Measurements from ENCODE around the gene DCLK2. TPM values are rescaled to one million over a fixed set of nuclear protein-coding genes. Genes with fewer than 3 reads are reported as not detected.

DCLK2 gene
- total RNA-seq, 4 donors from 2014 or later: 0.61 to 4.0 (median 0.74) TPM

DNA sequence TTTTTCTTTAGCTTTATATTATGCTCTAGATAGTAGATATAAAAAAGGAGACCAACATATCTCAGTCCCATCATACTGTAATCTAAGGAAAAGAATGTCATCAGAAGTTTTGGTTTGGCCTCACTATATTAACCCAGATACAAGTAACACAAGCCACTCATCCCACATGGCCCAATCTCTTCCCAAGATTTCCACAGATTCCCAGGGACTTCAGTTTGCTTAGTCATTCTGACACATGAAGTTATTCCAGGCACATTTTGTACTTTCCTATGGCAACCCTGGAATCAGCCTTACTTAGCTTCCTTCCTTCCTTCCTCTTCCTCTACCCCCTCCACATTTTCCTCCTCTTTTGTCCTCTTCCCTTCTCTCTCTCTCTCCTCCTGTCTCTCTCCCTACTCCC, 21.7 kb upstream of the DCLK2 start:
- Histone ChIP-seq H3K4me3 (no peak overlapping the region), H3K27ac (no peak overlapping the region), H3K27me3 (no peaks in the 10 kb centered on the region), H3K36me3 (no peaks in the 10 kb centered on the region), H3K4me1 (no peaks in the 10 kb centered on the region), H3K9me3 (no peaks in the 10 kb centered on the region)
- no peak for TF ChIP-seq POLR2A (IDR thresholded peaks at IDR 0.05)
- TF ChIP-seq, protein P1, sequence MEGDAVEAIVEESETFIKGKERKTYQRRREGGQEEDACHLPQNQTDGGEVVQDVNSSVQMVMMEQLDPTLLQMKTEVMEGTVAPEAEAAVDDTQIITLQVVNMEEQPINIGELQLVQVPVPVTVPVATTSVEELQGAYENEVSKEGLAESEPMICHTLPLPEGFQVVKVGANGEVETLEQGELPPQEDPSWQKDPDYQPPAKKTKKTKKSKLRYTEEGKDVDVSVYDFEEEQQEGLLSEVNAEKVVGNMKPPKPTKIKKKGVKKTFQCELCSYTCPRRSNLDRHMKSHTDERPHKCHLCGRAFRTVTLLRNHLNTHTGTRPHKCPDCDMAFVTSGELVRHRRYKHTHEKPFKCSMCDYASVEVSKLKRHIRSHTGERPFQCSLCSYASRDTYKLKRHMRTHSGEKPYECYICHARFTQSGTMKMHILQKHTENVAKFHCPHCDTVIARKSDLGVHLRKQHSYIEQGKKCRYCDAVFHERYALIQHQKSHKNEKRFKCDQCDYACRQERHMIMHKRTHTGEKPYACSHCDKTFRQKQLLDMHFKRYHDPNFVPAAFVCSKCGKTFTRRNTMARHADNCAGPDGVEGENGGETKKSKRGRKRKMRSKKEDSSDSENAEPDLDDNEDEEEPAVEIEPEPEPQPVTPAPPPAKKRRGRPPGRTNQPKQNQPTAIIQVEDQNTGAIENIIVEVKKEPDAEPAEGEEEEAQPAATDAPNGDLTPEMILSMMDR (IDR thresholded peaks at IDR 0.05): no peak
- intact Hi-C loops (cut with DNase I): no loop called here
- no peak for DNase-seq

DNA sequence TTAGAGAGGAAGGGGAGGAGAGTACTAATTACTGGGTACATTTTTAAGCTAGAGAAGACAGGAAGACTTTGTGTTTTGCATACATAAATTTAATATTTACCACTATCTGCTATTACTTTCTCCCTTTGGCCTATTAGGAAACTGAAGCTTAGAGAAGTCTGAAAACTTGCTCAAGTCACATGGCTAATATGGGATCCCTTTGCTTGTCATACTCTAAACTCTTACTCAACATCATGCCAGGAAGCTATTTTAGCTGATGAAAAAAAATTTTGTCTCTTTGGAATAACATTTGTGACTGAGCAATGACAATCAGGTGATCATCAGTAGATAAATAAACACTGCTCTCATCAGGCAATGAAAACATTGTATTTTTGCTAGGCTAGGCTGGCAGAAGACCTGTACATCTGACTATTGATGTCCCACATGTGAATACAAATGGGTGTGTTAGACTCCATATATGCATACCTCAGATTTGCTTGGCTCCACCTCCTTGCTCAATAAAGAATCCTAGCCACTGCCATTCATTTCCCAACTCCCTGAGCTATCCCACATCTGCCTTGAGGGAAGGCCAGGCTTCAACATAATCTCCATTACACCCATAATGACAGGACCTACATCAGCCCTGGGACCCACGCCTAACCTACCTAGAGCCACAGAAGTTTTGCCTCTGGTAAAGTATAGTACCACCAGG, 17.0 kb upstream of the DCLK2 start:
- Histone ChIP-seq H3K4me1 (peaks cover 0 to 2% (median 0%) of the 10 kb centered on the region in 3 donors), H3K36me3 (no peaks in the 10 kb centered on the region), H3K27me3 (peaks cover 0 to 3% (median 0%) of the 10 kb centered on the region in 4 donors), H3K27ac (no peak overlapping the region), H3K9me3 (no peaks in the 10 kb centered on the region), H3K4me3 (no peak overlapping the region)
- intact Hi-C loops (cut with DNase I): no loop called here
- TF ChIP-seq POLR2A (IDR thresholded peaks at IDR 0.05): no peak
- TF ChIP-seq, protein P1 (IDR thresholded peaks at IDR 0.05): no peak
- WGBS, 2 donors: 0 to 80% methylated on average over 1 of the region's 1 CpG
- no peak for DNase-seq

DNA sequence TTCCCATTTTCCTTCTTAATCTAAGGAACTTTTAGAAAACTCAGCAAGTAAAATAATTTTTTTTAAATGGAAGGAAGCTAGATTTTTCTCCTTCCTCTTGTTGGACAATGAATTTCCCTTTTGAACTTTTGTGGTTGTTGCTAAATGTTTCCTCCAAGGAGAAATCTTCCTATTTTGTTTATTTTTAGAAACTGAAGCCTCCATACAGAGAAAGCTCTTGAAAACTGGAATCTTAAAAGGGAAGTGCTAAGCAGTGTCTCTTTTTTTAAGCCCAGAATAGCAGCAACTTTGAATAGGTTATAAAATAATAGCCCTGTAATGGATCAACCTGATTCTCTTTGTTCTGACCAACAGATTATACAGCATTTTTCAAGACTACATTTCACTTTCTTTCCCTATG, 15.1 kb upstream of the DCLK2 start:
- DNase-seq: no peak
- H3K4me1 ChIP-seq: peaks cover 0 to 2% (median 0%) of the 10 kb centered on the region in 3 donors
- intact Hi-C loops (cut with DNase I): no loop called here
- no peaks in the 10 kb centered on the region for H3K9me3 ChIP-seq
- H3K36me3 ChIP-seq: no peaks in the 10 kb centered on the region
- peaks cover 0 to 8% (median 0%) of the 10 kb centered on the region in 4 donors for H3K27me3 ChIP-seq
- H3K4me3 ChIP-seq: no peak overlapping the region
- TF ChIP-seq POLR2A (IDR thresholded peaks at IDR 0.05): no peak
- TF ChIP-seq, protein P1 (IDR thresholded peaks at IDR 0.05): no peak
- no peak overlapping the region for H3K27ac ChIP-seq

DNA sequence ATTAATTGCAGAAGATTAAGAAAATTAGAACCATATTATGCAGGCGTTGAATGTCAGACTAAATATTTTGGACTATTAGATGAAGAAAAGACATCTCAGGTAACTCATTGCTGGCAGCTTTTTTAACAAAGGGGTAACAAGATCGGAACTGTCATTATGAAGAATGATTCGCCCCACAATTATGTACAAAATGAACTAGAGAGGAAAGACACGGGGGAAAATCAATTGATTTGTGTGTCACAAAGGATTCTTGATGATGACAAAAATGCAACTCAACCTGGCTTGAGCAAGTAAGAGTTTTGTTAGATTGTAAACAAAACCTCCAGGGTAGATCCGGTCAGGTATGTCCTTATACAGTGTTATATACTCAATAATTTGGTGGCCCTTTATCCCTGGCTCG, 12.5 kb upstream of the DCLK2 start:
- Histone ChIP-seq H3K36me3 (no peaks in the 10 kb centered on the region), H3K9me3 (no peaks in the 10 kb centered on the region), H3K4me1 (peaks cover 0 to 2% (median 0%) of the 10 kb centered on the region in 3 donors), H3K27ac (no peak overlapping the region), H3K27me3 (peaks cover 0 to 12% (median 0%) of the 10 kb centered on the region in 4 donors), H3K4me3 (no peak overlapping the region)
- intact Hi-C loops (cut with DNase I): no loop called here
- TF ChIP-seq, protein P1 (IDR thresholded peaks at IDR 0.05): no peak
- TF ChIP-seq POLR2A (IDR thresholded peaks at IDR 0.05): no peak
- WGBS, 2 donors: 65 to 80% methylated on average over 6 of the region's 6 CpGs
- no peak for DNase-seq

DNA sequence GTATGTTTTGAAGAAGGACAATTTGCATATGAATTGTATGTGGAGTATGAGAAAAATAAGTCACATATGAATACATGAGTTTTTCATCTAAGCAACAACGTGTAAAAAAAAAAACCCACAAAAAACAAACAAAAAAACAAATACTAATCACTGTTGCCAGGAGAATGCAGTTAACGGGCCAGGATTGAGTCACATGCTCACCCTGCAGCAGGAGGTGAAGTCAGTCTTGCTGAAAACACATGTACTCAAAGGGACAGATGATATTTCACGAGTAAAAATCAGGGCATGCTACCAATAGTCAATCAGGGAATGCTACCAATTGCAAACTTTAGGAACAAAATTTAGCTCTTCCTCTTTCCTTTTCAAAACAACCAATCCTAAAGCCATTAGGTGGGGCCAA, 10.4 kb upstream of the DCLK2 start:
- intact Hi-C loops (cut with DNase I): no loop called here
- H3K27ac ChIP-seq: no peak overlapping the region
- WGBS, 2 donors: 57 to 60% methylated on average over 3 of the region's 3 CpGs
- peaks cover 0 to 2% (median 0%) of the 10 kb centered on the region in 3 donors for H3K4me1 ChIP-seq
- H3K4me3 ChIP-seq: no peak overlapping the region
- H3K36me3 ChIP-seq: no peaks in the 10 kb centered on the region
- no peaks in the 10 kb centered on the region for H3K9me3 ChIP-seq
- TF ChIP-seq POLR2A (IDR thresholded peaks at IDR 0.05): no peak
- TF ChIP-seq, protein P1 (IDR thresholded peaks at IDR 0.05): no peak
- peaks cover 0 to 12% (median 0%) of the 10 kb centered on the region in 4 donors for H3K27me3 ChIP-seq
- no peak for DNase-seq
